Inferior parietal cortex (tissue), 1 donor: ENCODE data around the gene AFF3.
A peak's percentile ranks its signal among the peaks of the same experiment; 100 is the strongest.
"Not testable (repeated sequence)": the region's sequence is repeated elsewhere in the genome, so short reads cannot be mapped to it uniquely, and the experiment has no call there.

ENCODE experiments used
- DNase-seq: peaks from one replicate; pipeline ENCODE4 v3.0.0-alpha.2; 2016; ENCODE audit errors: extremely low spot score

The AFF3 gene

DNA sequence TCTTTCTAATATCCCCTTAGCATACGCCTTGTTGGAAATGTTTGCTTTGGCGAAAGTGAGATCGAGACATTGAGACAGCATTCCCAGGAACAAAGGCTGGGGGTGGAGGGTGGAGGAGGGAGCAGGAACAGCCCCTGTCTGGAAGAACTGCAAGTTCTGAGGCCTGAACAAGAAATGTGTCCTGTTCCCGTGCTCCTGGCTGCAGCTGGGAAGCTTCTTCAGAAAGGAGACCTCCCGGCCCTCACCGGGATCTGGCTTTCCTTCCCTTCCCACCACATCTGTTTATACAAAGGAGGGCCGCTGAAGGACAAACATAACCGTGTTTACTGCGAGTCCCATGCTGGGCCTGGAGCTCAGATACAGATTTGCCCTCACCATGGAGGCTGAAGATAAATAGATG, 35.9 kb downstream of the AFF3 start:
- peak; percentile 18 for DNase-seq

DNA sequence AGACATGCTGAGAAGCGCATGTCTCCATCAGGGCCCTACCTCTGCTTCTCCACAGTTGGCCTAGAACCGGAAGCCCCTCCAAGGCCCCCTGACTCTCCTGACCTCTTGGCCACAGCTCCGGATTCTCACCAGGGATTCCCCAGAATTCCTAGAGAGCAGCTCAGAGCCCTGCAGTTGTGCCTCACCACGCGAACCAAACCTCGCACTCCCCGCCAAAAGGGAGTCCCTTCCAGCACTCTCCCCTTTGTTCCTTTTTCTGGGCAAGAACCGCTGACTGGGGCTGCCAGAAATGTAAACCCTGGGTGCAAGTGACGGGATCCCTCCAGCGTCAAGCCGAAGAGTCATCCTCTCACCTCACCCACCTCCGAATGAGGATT, 36.7 kb downstream of the AFF3 start:
- DNase-seq, result no peak

- no peak for DNase-seq
Measured at GRCh38 chr2:100104718-100105677, 37.4 kb downstream of the AFF3 start.

DNA sequence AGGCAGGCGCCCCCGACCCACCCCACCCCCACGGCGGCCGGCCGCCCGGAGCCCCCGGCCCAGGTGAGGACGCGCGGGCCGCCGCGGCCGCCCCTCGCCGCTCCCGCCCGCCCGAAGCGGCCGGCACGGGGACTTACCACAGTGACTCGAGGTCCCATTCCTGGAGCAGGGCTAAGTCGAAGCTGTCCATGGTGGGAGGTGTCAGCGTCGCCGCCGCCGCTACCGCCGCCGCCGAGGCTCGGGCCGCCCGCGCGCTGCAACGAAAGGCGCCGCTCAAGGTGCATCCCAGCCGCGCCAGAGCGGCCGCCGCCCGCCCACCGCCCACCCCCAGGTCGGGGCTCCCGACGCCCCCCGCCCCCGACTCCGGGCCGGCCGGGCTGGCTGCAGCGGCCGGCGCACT, 38.1 kb downstream of the AFF3 start:
- not testable (repeated sequence) for DNase-seq

DNA sequence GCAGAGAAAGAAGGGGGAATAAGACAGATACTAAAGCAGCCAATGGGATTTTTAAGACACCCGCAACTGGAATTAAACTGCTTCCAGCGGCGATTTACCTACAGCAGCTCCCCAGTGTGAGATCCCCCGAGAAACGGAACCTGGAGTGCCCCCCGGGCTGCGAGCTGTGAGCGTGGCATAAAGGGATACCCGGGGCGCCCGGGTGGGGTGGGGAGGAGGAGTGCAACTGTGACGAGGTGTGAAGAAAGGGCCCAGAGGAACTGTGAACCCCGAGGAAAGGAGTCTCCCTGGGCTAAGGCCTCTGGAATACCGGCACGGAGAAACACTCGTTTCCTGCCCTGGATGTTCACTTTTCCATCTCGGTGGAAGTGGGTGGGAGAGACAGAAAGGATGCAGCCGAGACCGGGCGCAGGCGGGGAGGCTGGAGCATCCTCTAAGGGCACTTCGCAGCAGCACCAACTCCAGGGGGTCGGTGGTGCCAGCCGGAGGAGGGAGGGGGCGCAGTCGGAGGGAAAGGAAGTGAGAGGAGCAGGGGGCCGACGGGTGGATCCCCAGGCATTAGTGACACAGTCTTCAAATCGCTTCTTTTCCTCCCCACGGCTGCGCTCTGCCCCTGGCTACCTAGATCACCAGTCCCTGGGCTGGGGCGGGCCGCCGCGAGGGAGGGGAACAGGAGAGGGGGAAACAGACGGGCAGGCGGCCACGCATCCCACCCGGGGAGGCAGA, 38.7 kb downstream of the AFF3 start:
- not testable (repeated sequence) for DNase-seq

DNA sequence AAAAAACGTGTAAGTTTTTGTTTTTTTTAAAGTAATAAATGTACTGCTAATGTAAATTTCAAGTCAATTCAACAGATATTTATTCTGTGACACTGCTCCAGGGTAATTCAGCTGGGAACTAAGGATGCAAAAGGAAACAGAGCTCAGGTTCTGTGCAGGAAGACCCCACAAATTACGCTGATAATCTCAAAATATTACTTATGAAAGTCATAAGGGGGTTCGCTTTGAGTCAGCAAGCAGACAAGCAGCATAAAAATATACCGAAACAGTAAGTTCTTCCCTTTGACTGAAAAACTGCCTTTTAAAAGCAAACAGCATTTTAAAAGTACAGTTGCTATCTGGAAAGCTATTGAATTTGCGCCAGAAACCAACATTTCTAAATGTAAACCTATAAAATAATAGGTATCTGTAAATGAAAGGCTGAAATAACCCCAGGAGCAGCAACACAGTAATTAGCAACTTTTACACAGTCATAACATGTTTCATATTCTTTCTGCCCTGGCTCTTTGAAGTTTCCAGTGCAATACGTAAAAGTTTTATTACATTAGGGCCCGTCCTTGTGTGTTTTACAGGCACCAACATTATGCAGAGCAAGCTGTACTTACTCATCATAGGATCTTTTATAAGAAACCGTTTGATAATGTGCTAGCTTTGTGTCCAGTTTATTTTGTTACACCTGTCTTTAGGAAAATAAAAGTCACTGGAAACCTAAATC, 39.8 kb downstream of the AFF3 start:
- not testable (repeated sequence) for DNase-seq

DNA sequence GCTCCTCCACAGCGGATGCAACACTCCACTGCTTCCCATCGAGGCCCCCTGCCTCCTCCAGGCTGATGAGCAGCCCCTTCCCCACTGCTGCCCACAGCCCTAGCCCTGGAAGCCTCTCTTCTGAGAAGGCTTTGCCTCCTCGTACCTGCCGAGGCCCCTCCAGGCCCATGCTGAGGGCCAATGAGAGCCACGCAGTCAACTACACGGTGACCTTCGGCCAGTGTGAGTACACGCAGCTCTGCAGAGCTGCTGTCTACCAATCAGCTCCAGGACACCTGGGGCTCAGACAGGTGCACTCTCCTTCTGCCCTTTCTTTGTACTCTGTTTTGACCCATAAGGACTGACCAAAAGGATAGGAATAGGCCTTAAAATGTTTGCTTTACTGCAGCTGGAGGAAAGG, 43.5 kb downstream of the AFF3 start:
- not testable (repeated sequence) for DNase-seq

- DNase-seq, result not testable (repeated sequence)
Measured at GRCh38 chr2:100097611-100098294, 44.6 kb downstream of the AFF3 start.

GRCh38 chr2:100095845-100096244, 46.5 kb downstream of the AFF3 start:
- DNase-seq, result not testable (repeated sequence)

DNA sequence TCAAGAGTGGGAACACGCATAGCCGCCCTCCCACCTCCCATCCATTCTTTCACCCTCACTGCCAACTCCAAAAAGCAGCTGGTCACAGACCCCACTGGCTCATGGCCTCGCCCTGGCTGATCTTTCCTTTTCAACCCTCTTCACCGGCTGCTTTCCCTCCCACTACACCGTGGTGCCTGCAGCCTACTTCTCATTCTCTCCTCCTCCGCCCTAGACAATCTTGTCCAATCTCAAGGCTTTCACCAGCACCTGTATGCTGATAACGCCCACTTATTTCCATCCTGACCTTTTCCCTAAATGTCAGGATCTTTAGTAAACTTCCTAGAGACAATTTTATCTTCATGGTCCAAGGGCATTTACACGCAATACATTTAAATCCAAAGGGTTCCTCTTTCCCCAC, 50.6 kb downstream of the AFF3 start:
- not testable (repeated sequence) for DNase-seq

DNA sequence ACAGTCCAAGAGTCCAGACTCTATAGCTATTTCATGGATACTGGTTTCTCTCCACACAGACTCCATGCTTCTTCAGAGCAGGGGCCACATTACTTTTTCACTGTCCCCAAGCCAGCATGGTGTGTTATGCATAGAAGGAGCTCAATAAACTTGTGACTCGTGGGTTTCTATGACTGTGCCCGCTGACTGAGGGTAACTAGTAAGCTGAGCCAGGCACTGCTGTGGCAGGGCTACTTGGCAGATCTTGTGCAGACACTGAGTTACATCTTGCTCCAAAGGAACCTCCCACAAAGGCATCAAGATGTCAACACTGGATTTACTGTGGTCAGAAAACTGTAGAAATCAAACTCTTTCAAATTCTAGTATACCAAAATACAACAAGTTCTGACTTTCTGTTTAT, 56.6 kb downstream of the AFF3 start:
- DNase-seq, result not testable (repeated sequence)

DNA sequence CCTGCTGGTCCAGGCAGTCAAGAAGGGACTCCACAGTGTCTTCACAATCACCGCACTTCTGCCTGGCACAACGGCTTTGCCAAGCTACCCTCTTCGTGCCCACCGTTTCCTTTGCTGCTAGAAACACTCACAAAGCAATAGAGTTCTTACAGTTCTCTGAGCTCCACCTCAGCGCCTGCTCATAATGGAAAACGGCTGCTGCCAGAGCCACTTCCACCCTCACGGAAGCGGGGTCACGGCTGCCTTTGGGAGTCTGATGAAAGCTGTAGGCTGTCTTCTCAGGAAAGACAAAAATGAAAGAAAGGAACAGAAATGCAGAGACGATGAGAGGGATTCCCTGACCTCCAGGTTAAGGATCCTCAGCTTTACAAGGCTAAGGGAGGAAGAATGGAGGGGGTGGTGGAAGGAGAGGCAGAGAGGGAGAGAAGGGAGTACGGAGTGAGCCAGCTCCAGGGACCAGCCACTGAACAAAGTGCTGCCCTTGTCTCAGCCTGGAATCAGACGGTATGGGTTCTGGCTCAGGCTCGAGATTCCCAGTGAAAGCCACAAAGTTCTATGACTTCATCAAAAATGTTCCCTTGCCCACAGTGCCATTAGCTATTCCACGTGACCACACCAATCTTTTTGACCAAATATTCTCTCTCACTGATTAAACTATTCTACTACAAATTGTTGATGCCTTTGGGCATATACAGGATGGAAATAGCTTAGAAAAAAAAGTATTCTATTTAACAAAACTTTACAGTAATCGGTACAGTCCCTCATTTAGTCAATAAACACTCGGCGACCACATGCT, 58.8 kb downstream of the AFF3 start:
- DNase-seq, result not testable (repeated sequence)

GRCh38 chr2:100082302-100082978, 60.0 kb downstream of the AFF3 start:
- not testable (repeated sequence) for DNase-seq

DNA sequence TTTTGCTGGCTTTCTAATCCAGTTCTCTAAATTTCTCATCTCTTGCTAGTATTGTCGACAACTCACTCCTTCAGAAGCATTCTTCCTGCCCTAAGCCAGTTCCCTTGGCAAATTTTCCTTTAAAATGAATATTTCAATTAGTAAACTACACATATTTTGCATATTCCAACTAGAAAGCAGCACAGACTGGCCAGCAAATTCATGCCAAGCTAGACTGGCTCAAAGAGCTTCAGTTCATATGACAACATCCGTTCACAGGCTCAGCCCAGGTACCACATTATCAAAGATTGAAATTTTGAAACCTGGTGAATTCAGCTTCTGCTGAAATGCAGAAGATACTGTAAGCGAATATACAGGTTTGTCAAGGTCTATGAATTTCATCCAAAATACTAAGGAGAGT, 64.5 kb downstream of the AFF3 start:
- no peak for DNase-seq

DNA sequence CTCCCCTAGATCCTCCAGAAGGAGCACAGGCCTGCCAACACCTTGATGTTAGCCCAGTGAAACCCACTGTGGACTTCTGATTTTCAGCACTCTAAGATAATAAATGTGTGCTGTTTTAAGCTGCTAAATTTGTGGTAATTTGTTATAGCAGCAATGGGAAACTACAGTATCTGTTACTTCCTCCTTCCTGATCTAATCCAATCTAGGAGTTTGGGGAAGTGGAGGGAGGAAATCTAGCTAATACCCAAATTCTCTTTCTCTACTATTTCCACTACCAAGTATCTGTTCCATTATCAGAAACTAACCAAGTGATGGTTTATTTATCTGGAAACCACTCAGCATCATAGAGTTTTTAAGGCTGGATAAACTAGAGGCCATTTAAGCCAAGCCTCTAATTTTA, 64.9 kb downstream of the AFF3 start:
- no peak for DNase-seq

GRCh38 chr2:100075532-100075931, 66.9 kb downstream of the AFF3 start:
- DNase-seq, result no peak

DNA sequence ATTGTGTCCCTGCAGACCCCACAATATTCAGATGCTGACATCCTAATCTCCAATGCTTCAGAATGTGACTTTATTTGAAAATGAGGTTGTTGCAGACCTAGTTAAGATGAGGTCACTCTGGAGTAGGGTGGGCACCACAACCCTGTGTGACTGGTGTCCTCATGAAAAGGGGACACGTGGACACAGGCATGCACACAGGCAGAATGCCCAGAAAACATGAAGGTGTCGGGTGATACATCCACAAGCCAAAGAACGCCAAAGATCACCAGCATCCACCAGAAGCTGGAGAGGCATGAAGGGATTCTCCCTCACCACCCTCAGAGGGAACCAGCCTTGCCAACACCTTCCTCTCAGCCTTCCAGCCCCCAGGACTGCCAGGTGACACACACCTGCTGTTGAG, 69.3 kb downstream of the AFF3 start:
- no peak for DNase-seq

DNA sequence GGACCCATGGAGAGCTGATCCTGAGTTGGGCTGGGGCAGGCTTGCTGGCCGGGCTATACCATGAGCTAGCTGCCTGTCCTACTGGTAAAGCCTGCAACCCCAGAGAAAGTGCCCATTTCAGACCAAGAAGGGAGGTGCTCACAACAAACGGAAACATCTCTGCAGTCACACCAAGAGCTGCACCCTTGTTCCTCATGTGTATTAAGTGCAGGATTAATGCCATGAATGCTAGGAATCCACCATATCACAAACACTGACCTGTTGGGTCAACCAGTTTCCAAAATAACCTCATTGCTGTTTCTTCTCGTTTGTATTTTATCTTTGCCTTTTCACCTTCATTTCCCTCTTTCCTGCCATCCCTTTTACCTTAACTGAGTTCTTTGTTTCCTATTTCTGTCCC, 69.9 kb downstream of the AFF3 start:
- DNase-seq, result no peak

DNA sequence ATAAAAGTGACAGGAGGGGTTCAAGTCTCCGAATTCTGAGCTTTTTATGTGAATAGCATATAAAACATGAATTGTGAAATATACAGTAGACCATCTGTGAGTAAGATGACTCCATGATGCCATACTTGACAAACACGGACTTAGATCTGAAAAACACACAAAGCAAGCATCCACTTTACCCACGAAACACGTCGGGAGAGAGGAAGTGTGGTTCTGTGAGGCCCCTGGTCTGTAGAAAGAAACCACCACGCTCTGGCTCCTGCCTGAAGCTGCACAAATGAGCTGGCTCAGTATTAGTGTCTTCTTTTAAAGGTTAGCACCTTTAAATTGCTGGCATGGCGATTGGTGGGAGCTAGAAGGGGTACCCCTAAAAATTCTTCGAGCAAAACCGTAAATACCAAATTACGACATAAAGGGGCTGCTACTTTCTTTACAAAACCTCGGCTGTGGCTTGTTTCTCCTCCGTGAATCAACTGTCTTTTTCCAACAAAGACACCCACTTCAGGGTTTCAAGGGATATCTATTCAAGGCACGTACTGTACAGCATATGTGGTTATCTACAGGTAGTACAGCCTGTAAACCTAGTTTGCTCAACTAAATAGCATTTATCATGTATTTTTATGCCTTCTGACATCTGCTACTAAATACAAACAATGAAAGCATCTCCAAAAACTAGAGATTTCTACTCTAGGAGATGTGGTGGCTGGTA, 70.9 kb downstream of the AFF3 start:
- DNase-seq, result no peak

DNA sequence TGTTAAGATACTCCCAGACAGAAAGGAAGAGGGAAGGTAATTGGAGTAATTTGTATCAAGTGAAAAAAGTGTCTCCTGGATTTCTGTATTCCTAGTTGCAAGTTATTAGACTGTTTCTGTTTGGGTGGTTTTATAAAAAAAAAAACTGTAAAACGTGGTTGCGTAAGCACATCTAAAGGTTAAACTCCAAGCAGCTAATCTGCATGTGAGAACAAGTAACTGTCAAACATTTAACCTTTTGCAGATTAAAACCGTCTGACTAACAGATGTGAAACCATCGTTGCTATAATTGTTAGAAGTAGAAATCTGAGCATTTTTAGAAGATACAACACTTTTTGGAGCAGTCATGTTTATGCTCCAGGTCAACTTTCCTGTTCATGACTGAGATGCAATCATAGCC, 72.3 kb downstream of the AFF3 start:
- DNase-seq, result no peak
